Fibroblast of pulmonary artery (primary cell): ENCODE data around the gene BCAR3.

Source experiments
- DNase-seq: peaks from one replicate; pipeline ENCODE4 v3.0.0-alpha.2; 2010; ENCODE audit warnings: low read depth
- H3K4me3 ChIP-seq: replicated peaks from 2 replicates; pipeline ENCODE4 v1.5.1; 2011; ENCODE audit warnings: low read depth, mild to moderate bottlenecking, control low read depth, low read length, moderate library complexity
- TF ChIP-seq, protein P1 (sequence below): IDR thresholded peaks from 2 replicates; pipeline ENCODE4 v1.5.1; 2011; ENCODE audit warnings: mild to moderate bottlenecking, control low read depth, low read length, inconsistent platforms; ENCODE audit errors: missing control alignments

The BCAR3 gene

DNA sequence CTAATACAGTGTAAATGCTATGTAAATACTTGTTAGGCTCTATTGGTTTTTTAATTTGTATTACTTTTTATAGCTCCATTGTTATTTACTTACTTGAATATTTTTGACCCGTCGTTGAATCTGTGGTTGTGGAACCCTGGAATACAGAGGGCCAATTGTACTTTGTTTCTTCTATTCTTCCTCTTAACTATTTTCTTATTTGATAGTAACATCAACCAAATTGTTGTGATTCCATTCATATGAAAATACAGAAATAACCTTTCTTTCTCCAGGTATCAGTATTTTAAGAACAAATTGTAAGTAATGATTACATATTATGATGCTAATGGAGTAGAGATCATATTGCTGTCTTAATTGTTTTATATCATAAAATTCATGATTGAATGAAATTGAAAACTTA lies 160.0 kb downstream of the BCAR3 start:
- no peak for DNase-seq
- TF ChIP-seq, protein P1, sequence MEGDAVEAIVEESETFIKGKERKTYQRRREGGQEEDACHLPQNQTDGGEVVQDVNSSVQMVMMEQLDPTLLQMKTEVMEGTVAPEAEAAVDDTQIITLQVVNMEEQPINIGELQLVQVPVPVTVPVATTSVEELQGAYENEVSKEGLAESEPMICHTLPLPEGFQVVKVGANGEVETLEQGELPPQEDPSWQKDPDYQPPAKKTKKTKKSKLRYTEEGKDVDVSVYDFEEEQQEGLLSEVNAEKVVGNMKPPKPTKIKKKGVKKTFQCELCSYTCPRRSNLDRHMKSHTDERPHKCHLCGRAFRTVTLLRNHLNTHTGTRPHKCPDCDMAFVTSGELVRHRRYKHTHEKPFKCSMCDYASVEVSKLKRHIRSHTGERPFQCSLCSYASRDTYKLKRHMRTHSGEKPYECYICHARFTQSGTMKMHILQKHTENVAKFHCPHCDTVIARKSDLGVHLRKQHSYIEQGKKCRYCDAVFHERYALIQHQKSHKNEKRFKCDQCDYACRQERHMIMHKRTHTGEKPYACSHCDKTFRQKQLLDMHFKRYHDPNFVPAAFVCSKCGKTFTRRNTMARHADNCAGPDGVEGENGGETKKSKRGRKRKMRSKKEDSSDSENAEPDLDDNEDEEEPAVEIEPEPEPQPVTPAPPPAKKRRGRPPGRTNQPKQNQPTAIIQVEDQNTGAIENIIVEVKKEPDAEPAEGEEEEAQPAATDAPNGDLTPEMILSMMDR = no peak
- no peak overlapping the region for H3K4me3 ChIP-seq

DNA sequence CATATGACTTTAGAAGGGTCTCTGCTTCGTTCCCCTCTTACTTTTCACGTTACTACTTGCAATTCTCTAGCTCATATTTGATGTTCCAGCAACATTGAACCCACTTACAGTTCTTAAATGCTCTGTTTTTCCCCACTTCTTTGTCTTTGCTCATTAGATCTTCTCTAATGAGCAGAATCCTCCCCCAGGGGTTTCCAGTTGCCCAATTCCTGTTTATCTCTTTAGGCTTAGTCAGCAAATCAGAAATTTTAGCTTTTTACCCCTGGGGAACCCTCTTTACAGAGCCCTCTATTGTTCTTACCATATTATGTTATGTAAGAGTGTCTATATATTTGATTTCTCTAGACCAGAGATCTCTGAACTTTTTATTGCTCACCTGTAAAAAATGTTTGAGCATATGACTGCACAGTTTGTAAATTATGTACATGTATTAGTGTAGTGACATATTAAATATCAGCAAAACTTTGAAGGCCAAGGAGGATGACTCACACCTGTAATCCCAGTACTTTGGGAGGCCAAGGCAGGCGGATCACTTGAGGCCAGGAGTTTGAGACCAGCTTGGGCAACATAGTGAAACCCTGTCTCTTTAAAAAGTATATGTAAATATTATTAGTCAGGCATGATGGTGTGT lies 162.3 kb downstream of the BCAR3 start:
- DNase-seq = peak; percentile 47
- TF ChIP-seq, protein P1 = no peak
- H3K4me3 ChIP-seq = no peak overlapping the region

DNA sequence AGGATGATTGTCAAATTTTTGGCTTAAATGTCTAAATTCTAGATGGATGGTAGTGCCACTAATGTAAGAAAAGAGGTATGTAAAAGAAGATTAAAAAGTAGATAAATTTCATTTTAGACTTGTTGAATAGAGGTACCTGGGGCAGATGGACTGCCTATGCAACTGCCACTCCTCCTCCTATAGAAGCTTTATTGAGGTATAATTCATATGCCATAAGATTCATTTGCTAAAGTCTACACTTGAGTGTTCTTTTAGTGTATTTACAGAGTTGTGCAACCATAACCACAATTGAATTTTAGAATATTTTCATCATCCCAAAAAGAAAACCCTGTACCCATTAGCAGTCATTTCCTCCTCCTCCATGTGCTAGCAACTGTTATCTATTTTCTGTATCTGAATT lies 163.1 kb downstream of the BCAR3 start:
- TF ChIP-seq, protein P1 = no peak
- DNase-seq = no peak
- no peak overlapping the region for H3K4me3 ChIP-seq

DNA sequence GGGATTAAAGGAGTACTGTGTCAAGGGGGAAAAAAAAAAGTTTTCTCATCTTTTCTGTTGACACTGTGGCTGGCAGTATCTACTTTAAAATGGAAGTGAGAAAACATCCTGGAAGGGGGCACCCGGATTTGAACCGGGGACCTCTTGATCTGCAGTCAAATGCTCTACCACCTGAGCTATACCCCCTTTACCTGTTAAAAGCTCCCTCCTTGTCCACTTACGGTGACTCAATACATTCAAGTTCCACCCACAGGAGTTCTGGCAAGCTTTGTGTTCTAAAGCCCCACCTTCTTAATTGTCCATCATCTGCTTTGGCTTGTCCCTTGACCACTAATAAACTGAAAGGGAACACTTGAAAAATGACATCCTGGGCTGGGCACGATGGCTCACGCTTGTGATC lies 165.5 kb downstream of the BCAR3 start:
- no peak for DNase-seq
- TF ChIP-seq, protein P1 = no peak
- H3K4me3 ChIP-seq = no peak overlapping the region
